GM06990 (cell line): Measurements from ENCODE around the gene INPPL1.
A peak's percentile ranks its signal among the peaks of the same experiment; 100 is the strongest.

Experiments
- DNase-seq: peaks from one replicate; pipeline ENCODE4 v3.0.0-alpha.2; 2011; ENCODE audit not compliant: insufficient read length; ENCODE audit errors: extremely low read depth
- H3K27me3 ChIP-seq: replicated peaks from 2 replicates; pipeline ENCODE4 v1.6.0; 2011; ENCODE audit warnings: low read length; ENCODE audit not compliant: control insufficient read depth, insufficient read depth
- H3K36me3 ChIP-seq: 2 replicates; pipeline ENCODE4 v1.5.1; 2011; ENCODE audit warnings: low read length; ENCODE audit not compliant: control insufficient read depth, insufficient read depth
- H3K4me3 ChIP-seq: replicated peaks from 2 replicates; pipeline ENCODE4 v1.5.1; 2011; ENCODE audit warnings: low read depth, mild to moderate bottlenecking, control low read depth, low read length
- CTCF ChIP-seq: IDR thresholded peaks from 2 replicates; pipeline ENCODE4 v1.5.1; 2011; ENCODE audit warnings: low read length, control low read depth, mild to moderate bottlenecking, inconsistent platforms; ENCODE audit not compliant: insufficient read depth, poor library complexity, severe bottlenecking

Gene INPPL1

GRCh38 chr11:72221386-72222075 is 3.0 kb upstream of the INPPL1 start:
- no peaks in the 10 kb centered on the region for H3K36me3 ChIP-seq
- TF ChIP-seq CTCF, result no peak
- no peak overlapping the region for H3K4me3 ChIP-seq
- no peak for DNase-seq
- no peaks in the 10 kb centered on the region for H3K27me3 ChIP-seq

GRCh38 chr11:72222106-72222891 is 2.3 kb upstream of the INPPL1 start:
- Histone ChIP-seq H3K27me3 (no peaks in the 10 kb centered on the region), H3K4me3 (peak overlapping the region; percentile 79), H3K36me3 (no peaks in the 10 kb centered on the region; the same call in none of the 2 replicates)
- no peak for TF ChIP-seq CTCF
- no peak for DNase-seq

- peak overlapping the region; percentile 79 for H3K4me3 ChIP-seq
- peak; percentile 95 for DNase-seq
- TF ChIP-seq CTCF, result no peak
- no peaks in the 10 kb centered on the region for H3K27me3 ChIP-seq
- H3K36me3 ChIP-seq, result peaks cover 5% of the 10 kb centered on the region
Observed at GRCh38 chr11:72222907-72223614, 1.5 kb upstream of the INPPL1 start.

- DNase-seq, result peak; percentile 82
- no peak for TF ChIP-seq CTCF
- Histone ChIP-seq H3K36me3 (peaks cover 11% of the 10 kb centered on the region), H3K27me3 (no peaks in the 10 kb centered on the region), H3K4me3 (peak overlapping the region; percentile 79)
Observed at GRCh38 chr11:72223615-72224563, 678 bp upstream of the INPPL1 start.

- DNase-seq, result peak; percentile 38
- Histone ChIP-seq H3K27me3 (no peaks in the 10 kb centered on the region), H3K4me3 (peak overlapping the region; percentile 79), H3K36me3 (peaks cover 26% of the 10 kb centered on the region)
- TF ChIP-seq CTCF, result no peak
Observed at GRCh38 chr11:72225411-72225951, 914 bp downstream of the INPPL1 start.
